WTC11 (cell line): ENCODE data around the gene CHST5. TPM values are rescaled to one million over a fixed set of nuclear protein-coding genes. Genes with fewer than 3 reads are reported as not detected.
"Not testable (repeated sequence)": the region's sequence is repeated elsewhere in the genome, so short reads cannot be mapped to it uniquely, and the experiment has no call there.

ENCODE experiments used
- ATAC-seq: fragments of 200-7000 bp; cut with Tn5 transposase; 2 replicates; pipeline ENCODE4 v1.10.0; 2021; ENCODE audit warnings: mild to moderate bottlenecking, moderate library complexity
- CTCF ChIA-PET: fragments of 300-600 bp; sonication (Branson Sonifier 250); formaldehyde crosslinking; loops from one replicate; lab custom pipeline; 2021; ENCODE audit warnings: antibody characterized with exemption; lab: Charles Lee
- POLR2A ChIA-PET: fragments of 350-600 bp; sonication (Branson Sonifier 250); formaldehyde crosslinking; loops from one replicate; lab custom pipeline; 2021; ENCODE audit warnings: antibody characterized with exemption; lab: Charles Lee
- DNase-seq: peaks from one replicate; pipeline ENCODE4 v3.0.0; 2021; ENCODE audit warnings: low spot score
- H3K27ac Mint-ChIP-seq: 2 replicates; pipeline ENCODE4 v1.8.0; 2021; ENCODE audit warnings: mixed read lengths
- H3K27me3 Mint-ChIP-seq: 2 replicates; pipeline ENCODE4 v1.8.0; 2021; ENCODE audit warnings: low read depth, mild to moderate bottlenecking, moderate library complexity, mixed read lengths
- H3K36me3 Mint-ChIP-seq: 2 replicates; pipeline ENCODE4 v1.8.0; 2021; ENCODE audit warnings: mixed read lengths
- H3K4me1 Mint-ChIP-seq: 2 replicates; pipeline ENCODE4 v1.8.0; 2022; ENCODE audit warnings: mixed read lengths
- H3K4me3 Mint-ChIP-seq: 2 replicates; pipeline ENCODE4 v1.8.0; 2021; ENCODE audit warnings: mild to moderate bottlenecking, moderate library complexity, mixed read lengths
- H3K9me3 Mint-ChIP-seq: 2 replicates; pipeline ENCODE4 v1.8.0; 2021; ENCODE audit warnings: mixed read lengths
- AR ChIP-seq: fragments of 250-450 bp; sonication (Bioruptor Pico); IDR thresholded peaks from 2 replicates; pipeline ENCODE4 v1.9.0; 2021; ENCODE audit warnings: mild to moderate bottlenecking
- E2F4 ChIP-seq: sonication (generic); formaldehyde crosslinking; IDR thresholded peaks from 2 replicates; pipeline ENCODE4 v1.8.1; 2022; ENCODE audit warnings: low read depth, mild to moderate bottlenecking, moderate library complexity, missing genetic modification reagents, borderline replicate concordance
- MXD4 ChIP-seq: fragments of 250-450 bp; sonication (Bioruptor Pico); IDR thresholded peaks from 2 replicates; pipeline ENCODE4 v1.8.0; 2021; ENCODE audit warnings: mild to moderate bottlenecking, moderate library complexity, borderline replicate concordance
- NFYB ChIP-seq: sonication (generic); formaldehyde crosslinking; conservative IDR thresholded peaks from 2 replicates; pipeline ENCODE4 v1.8.0; 2022; ENCODE audit warnings: low read depth, missing genetic modification reagents
- NR1H2 ChIP-seq: sonication (generic); formaldehyde crosslinking; IDR thresholded peaks from 2 replicates; pipeline ENCODE4 v1.9.0; 2021; ENCODE audit warnings: mild to moderate bottlenecking, moderate library complexity, missing genetic modification reagents
- NR2C2 ChIP-seq: sonication (generic); formaldehyde crosslinking; IDR thresholded peaks from 2 replicates; pipeline ENCODE4 v1.8.0; 2022; ENCODE audit warnings: mild to moderate bottlenecking, missing genetic modification reagents
- OVOL2 ChIP-seq: fragments of 250-450 bp; sonication (Bioruptor Pico); IDR thresholded peaks from 2 replicates; pipeline ENCODE4 v1.9.0; 2021; ENCODE audit warnings: mild to moderate bottlenecking, borderline replicate concordance
- PRRX2 ChIP-seq: fragments of 250-450 bp; sonication (Bioruptor Pico); IDR thresholded peaks from 2 replicates; pipeline ENCODE4 v1.8.0; 2021; ENCODE audit warnings: mild to moderate bottlenecking
- SMAD4 ChIP-seq: sonication (generic); formaldehyde crosslinking; IDR thresholded peaks from 2 replicates; pipeline ENCODE4 v1.8.0; 2022; ENCODE audit warnings: mild to moderate bottlenecking, missing genetic modification reagents
- TCF7 ChIP-seq: sonication (generic); formaldehyde crosslinking; IDR thresholded peaks from 2 replicates; pipeline ENCODE4 v1.8.0; 2022; ENCODE audit warnings: mild to moderate bottlenecking, low read depth, missing genetic modification reagents, moderate library complexity
- ZNF219 ChIP-seq: sonication (generic); formaldehyde crosslinking; IDR thresholded peaks from 2 replicates; pipeline ENCODE4 v1.8.0; 2023; ENCODE audit warnings: missing genetic modification reagents, mild to moderate bottlenecking, borderline replicate concordance
- ZNF425 ChIP-seq: fragments of 250-450 bp; sonication (Bioruptor Pico); conservative IDR thresholded peaks from 2 replicates; pipeline ENCODE4 v1.9.0; 2021; ENCODE audit warnings: mild to moderate bottlenecking
- ZNF512 ChIP-seq: sonication (generic); formaldehyde crosslinking; IDR thresholded peaks from 2 replicates; pipeline ENCODE4 v1.8.1; 2022; ENCODE audit warnings: missing genetic modification reagents, borderline replicate concordance
- ZNF671 ChIP-seq: fragments of 250-450 bp; sonication (Bioruptor Pico); IDR thresholded peaks from 2 replicates; pipeline ENCODE4 v1.8.0; 2021; ENCODE audit warnings: mild to moderate bottlenecking
- total RNA-seq: library from RNA; stranded (reverse); gene quantifications from 3 replicates; pipeline ENCODE4 v1.2.3, GENCODE V29; 2021

Gene CHST5
- total RNA-seq, 1 experiment from 2014 or later, result not detected

- H3K27ac Mint-ChIP-seq, result no peak overlapping the region
- no peaks in the 10 kb centered on the region for H3K9me3 Mint-ChIP-seq
- no peak for DNase-seq
- H3K4me3 Mint-ChIP-seq, result no peak overlapping the region
- TF ChIP-seq ZNF671 (CRISPR knock-in tag), result no peak
- TF ChIP-seq ZNF512 (CRISPR knock-in tag), result no peak
- no peak for TF ChIP-seq OVOL2 (CRISPR knock-in tag)
- TF ChIP-seq PRRX2, result no peak
- TF ChIP-seq NFYB (CRISPR knock-in tag), result no peak
- TF ChIP-seq ZNF219 (CRISPR knock-in tag), result no peak
- TF ChIP-seq NR1H2 (CRISPR knock-in tag), result no peak
- no peak for TF ChIP-seq AR (CRISPR knock-in tag)
- TF ChIP-seq MXD4 (CRISPR knock-in tag), result no peak
- TF ChIP-seq NR2C2 (CRISPR knock-in tag), result no peak
- TF ChIP-seq E2F4 (CRISPR knock-in tag), result no peak
- no peak for TF ChIP-seq SMAD4
- TF ChIP-seq ZNF425 (CRISPR knock-in tag), result no peak
- no peak for TF ChIP-seq TCF7
- TF ChIP-seq, all 79 proteins: peak for 0
- Mint-ChIP-seq H3K4me1 (peaks cover 9% of the 10 kb centered on the region), H3K27me3 (no peaks in the 10 kb centered on the region), H3K36me3 (0 out of 2 replicates have a peak, but pooled peaks cover 2% of the 10 kb centered on the region)
- CTCF ChIA-PET, result no interaction called here
- POLR2A ChIA-PET, result no interaction called here
- no peak for ATAC-seq
Measured at GRCh38 chr16:75546293-75546692, 10.4 kb upstream of the CHST5 start.

- DNase-seq, POLR2A ChIA-PET, H3K4me3 Mint-ChIP-seq, H3K9me3 Mint-ChIP-seq, H3K27me3 Mint-ChIP-seq, H3K27ac Mint-ChIP-seq, H3K36me3 Mint-ChIP-seq, CTCF ChIA-PET, ATAC-seq, H3K4me1 Mint-ChIP-seq: not testable (repeated sequence)
Measured at GRCh38 chr16:75545879-75546278, 10.0 kb upstream of the CHST5 start.

- POLR2A ChIA-PET, H3K9me3 Mint-ChIP-seq, CTCF ChIA-PET: not testable (repeated sequence)
Measured at GRCh38 chr16:75542462-75542861, 6.6 kb upstream of the CHST5 start.

More at GRCh38 chr16:75542462-75542861, 6.6 kb upstream of the CHST5 start:
- not testable (repeated sequence) for ATAC-seq, H3K36me3 Mint-ChIP-seq, DNase-seq, H3K27me3 Mint-ChIP-seq, H3K27ac Mint-ChIP-seq, H3K4me1 Mint-ChIP-seq, H3K4me3 Mint-ChIP-seq
